Activated CD8-positive, alpha-beta T cell treated with anti-CD3 and anti-CD28 coated beads, Interleukin-2, amount 10 ng/mL, durations not matched to agents 7 days and 5 days (primary cell): ENCODE results near the gene MAP2K5. TPM values are rescaled to one million over a fixed set of nuclear protein-coding genes. Genes with fewer than 3 reads are reported as not detected.

Experiments used
- ATAC-seq: fragments of 150-1000 bp; cut with Tn5 transposase; one replicate; pipeline ENCODE4 v1.10.0; 2021; ENCODE audit warnings: moderate library complexity
- CTCF ChIA-PET: fragments of 350-600 bp; sonication (Branson Sonifier 250); formaldehyde crosslinking; loops from one replicate; lab custom pipeline; 2021; ENCODE audit warnings: antibody characterized with exemption; lab: Charles Lee
- POLR2A ChIA-PET: fragments of 350-600 bp; sonication (Branson Sonifier 250); formaldehyde crosslinking; loops from one replicate; lab custom pipeline; 2021; ENCODE audit warnings: antibody characterized with exemption; lab: Charles Lee
- DNase-seq: peaks from one replicate; pipeline ENCODE4 v3.0.0-alpha.2; 2020
- H3K27ac Mint-ChIP-seq: one replicate; pipeline ENCODE4 v1.8.0; 2021; ENCODE audit warnings: mild to moderate bottlenecking, mixed read lengths
- H3K27me3 Mint-ChIP-seq: one replicate; pipeline ENCODE4 v1.8.0; 2021; ENCODE audit warnings: low read depth, mixed read lengths
- H3K36me3 Mint-ChIP-seq: one replicate; pipeline ENCODE4 v1.8.0; 2021; ENCODE audit warnings: low read depth, mixed read lengths
- H3K4me1 Mint-ChIP-seq: one replicate; pipeline ENCODE4 v1.8.0; 2021; ENCODE audit warnings: low read depth, mixed read lengths
- H3K4me3 Mint-ChIP-seq: one replicate; pipeline ENCODE4 v1.8.0; 2021; ENCODE audit warnings: mild to moderate bottlenecking, mixed read lengths
- H3K9me3 Mint-ChIP-seq: one replicate; pipeline ENCODE4 v1.8.0; 2022; ENCODE audit warnings: mixed read lengths; ENCODE audit not compliant: insufficient read depth
- total RNA-seq, 2 experiments: library from RNA; stranded (reverse); gene quantifications; one replicate each; pipeline ENCODE4 v1.2.3, GENCODE V29; 2021

Gene MAP2K5
- total RNA-seq, 2 experiments from 2014 or later: 18.3 to 20.9 TPM

- Mint-ChIP-seq H3K4me1 (peaks cover 20% of the 10 kb centered on the region), H3K27ac (no peak overlapping the region), H3K4me3 (no peak overlapping the region), H3K36me3 (peaks cover 4% of the 10 kb centered on the region), H3K27me3 (peaks cover 9% of the 10 kb centered on the region), H3K9me3 (no peaks in the 10 kb centered on the region)
- CTCF ChIA-PET: no interaction called here
- no peak for ATAC-seq
- DNase-seq: no peak
- POLR2A ChIA-PET: no interaction called here
These were observed 301.3 kb downstream of the MAP2K5 start for GRCh38 chr15:67843571-67844387.

- POLR2A ChIA-PET: no interaction called here
- Mint-ChIP-seq H3K27ac (no peak overlapping the region), H3K36me3 (no peaks in the 10 kb centered on the region), H3K27me3 (peaks cover 6% of the 10 kb centered on the region), H3K9me3 (no peaks in the 10 kb centered on the region), H3K4me3 (no peak overlapping the region), H3K4me1 (peaks cover 8% of the 10 kb centered on the region)
- no peak for ATAC-seq
- CTCF ChIA-PET: interaction anchor here (0.9 to 2.1 kb wide), 2 partner anchors 8 to 17 kb away, joined by 3 to 8 read pairs; no protein-coding TSS in a partner anchor
- DNase-seq: no peak
These were observed 303.5 kb downstream of the MAP2K5 start for GRCh38 chr15:67845974-67846373.

- ATAC-seq: no peak
These were observed 307.0 kb downstream of the MAP2K5 start for GRCh38 chr15:67849538-67849937.

DNA sequence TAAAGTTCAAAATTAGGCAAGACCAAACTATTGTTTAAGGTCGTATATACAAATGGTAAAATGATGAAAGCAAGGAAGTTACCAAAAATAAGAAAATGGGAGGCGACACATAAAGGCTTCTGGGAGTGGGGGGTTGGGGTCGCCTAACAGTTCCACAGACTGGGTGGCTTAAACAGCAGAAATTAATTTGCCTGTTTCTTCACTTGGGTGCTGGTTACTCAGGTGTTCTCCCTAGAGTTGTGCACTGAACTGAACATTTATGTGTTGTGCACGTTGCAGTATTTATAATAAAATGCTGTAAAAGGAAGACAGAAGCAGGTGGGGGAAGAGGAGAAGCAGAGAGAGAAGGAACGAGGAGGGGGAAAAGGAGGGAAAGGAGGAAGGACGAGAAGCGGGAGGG is 307.8 kb downstream of the MAP2K5 start:
- no peak overlapping the region for H3K27ac Mint-ChIP-seq
- H3K36me3 Mint-ChIP-seq: no peaks in the 10 kb centered on the region
- ChIA-PET POLR2A (no interaction called here), CTCF (no interaction called here)
- no peaks in the 10 kb centered on the region for H3K4me1 Mint-ChIP-seq
- H3K4me3 Mint-ChIP-seq: no peak overlapping the region
- ATAC-seq: no peak
- H3K27me3 Mint-ChIP-seq: peaks cover 6% of the 10 kb centered on the region
- no peaks in the 10 kb centered on the region for H3K9me3 Mint-ChIP-seq
- no peak for DNase-seq

More at GRCh38 chr15:67849538-67849937, 307.0 kb downstream of the MAP2K5 start:
- CTCF ChIA-PET: no interaction called here
- Mint-ChIP-seq H3K27ac (no peak overlapping the region), H3K27me3 (peaks cover 6% of the 10 kb centered on the region), H3K4me1 (no peaks in the 10 kb centered on the region), H3K4me3 (no peak overlapping the region), H3K9me3 (no peaks in the 10 kb centered on the region), H3K36me3 (no peaks in the 10 kb centered on the region)
- DNase-seq: no peak
- POLR2A ChIA-PET: no interaction called here

DNA sequence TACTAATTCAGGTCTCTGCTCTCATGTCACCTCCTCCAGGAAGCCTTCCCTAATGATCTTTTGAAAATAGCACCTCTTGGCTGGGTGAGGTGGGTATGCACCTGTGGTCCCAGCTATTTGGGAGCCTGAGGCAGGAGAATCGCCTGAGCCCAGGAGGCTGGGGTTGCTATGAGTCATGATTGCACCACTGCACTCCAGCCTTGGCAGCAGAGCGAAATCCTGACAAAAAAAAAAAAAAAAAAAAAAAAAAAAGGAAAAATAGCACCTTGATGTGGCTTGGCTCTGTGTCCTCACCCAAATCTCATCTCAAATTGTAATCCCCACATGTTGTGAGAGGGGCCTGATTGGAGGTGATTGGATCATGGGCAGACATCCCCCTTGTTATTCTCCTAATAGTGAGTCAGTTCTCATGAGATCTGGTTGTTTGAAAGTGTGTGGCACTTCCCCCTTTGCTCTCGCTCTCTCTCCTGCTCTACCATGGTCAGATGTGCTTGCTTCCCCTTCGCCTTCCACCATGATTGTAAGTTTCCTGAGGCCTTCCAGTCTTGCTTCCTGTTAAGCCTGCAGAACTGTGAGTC is 308.6 kb downstream of the MAP2K5 start:
- Mint-ChIP-seq H3K27ac (no peak overlapping the region), H3K4me1 (no peaks in the 10 kb centered on the region), H3K27me3 (peaks cover 8% of the 10 kb centered on the region), H3K4me3 (no peak overlapping the region), H3K9me3 (no peaks in the 10 kb centered on the region), H3K36me3 (no peaks in the 10 kb centered on the region)
- ATAC-seq: no peak
- ChIA-PET POLR2A (no interaction called here), CTCF (no interaction called here)
- DNase-seq: no peak

DNA sequence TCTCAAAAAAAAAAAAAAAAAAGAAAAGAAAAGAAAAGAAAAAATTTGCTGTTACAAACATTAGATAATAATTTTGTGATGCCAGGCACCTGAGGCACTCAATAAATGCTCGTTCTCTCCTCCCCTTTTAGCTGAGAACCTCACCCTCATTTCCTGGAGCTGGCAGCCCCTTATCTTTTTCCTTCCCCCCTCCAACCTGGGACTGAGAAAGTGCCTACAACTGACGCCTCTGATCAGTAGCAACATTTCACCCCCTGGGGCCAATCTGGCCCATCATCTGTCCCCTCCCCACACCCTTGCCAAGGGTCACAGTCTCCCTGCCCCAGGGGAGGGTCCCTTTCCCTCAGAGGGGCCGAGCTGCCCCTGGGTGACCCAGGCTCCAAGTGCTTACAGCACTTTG is 309.9 kb downstream of the MAP2K5 start:
- no peaks in the 10 kb centered on the region for H3K36me3 Mint-ChIP-seq
- no peak overlapping the region for H3K4me3 Mint-ChIP-seq
- peaks cover 8% of the 10 kb centered on the region for H3K27me3 Mint-ChIP-seq
- ATAC-seq: no peak
- ChIA-PET CTCF (interaction anchor here (2.0 kb wide), 1 partner anchor 11 kb away, joined by 7 read pairs; no protein-coding TSS in a partner anchor), POLR2A (no interaction called here)
- H3K9me3 Mint-ChIP-seq: no peaks in the 10 kb centered on the region
- no peak for DNase-seq
- H3K4me1 Mint-ChIP-seq: no peaks in the 10 kb centered on the region
- no peak overlapping the region for H3K27ac Mint-ChIP-seq

GRCh38 chr15:67853454-67853853 is 311.0 kb downstream of the MAP2K5 start:
- no peak for ATAC-seq
- ChIA-PET CTCF (interaction anchor here (1.0 to 2.0 kb wide), 3 partner anchors 8 to 614 kb away, joined by 3 to 7 read pairs (median 3); no protein-coding TSS in a partner anchor), POLR2A (no interaction called here)
- H3K27me3 Mint-ChIP-seq: peaks cover 2% of the 10 kb centered on the region
- DNase-seq: no peak
- H3K4me3 Mint-ChIP-seq: no peak overlapping the region
- no peak overlapping the region for H3K27ac Mint-ChIP-seq
- H3K9me3 Mint-ChIP-seq: no peaks in the 10 kb centered on the region
- no peaks in the 10 kb centered on the region for H3K36me3 Mint-ChIP-seq
- no peaks in the 10 kb centered on the region for H3K4me1 Mint-ChIP-seq

DNA sequence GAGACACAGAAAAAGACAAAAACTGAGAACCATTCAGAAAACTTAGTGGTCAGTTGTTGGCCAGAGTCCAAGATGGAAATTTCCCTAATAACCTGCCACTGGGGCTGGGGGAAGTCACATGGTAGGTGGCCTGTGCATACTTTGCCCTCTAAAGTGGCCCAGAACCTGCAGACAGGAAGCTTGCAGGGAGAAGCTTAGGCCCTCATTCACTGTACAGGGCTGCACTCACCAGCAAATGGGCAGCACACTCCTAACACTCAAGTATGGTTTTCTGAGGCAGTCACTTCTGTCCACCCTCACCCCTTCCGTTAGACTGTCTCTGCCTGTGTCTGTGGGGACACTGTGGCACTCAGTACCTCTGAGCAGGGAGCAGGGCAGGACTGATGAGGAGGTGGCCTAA is 311.9 kb downstream of the MAP2K5 start:
- POLR2A ChIA-PET: no interaction called here
- Mint-ChIP-seq H3K36me3 (no peaks in the 10 kb centered on the region), H3K27me3 (peaks cover 2% of the 10 kb centered on the region), H3K9me3 (no peaks in the 10 kb centered on the region), H3K4me3 (no peak overlapping the region), H3K4me1 (no peaks in the 10 kb centered on the region), H3K27ac (no peak overlapping the region)
- ATAC-seq (no peak), DNase-seq (no peak)
- CTCF ChIA-PET: interaction anchor here (1.0 to 2.0 kb wide), 3 partner anchors 9 to 614 kb away, joined by 3 to 7 read pairs (median 3); no protein-coding TSS in a partner anchor

DNA sequence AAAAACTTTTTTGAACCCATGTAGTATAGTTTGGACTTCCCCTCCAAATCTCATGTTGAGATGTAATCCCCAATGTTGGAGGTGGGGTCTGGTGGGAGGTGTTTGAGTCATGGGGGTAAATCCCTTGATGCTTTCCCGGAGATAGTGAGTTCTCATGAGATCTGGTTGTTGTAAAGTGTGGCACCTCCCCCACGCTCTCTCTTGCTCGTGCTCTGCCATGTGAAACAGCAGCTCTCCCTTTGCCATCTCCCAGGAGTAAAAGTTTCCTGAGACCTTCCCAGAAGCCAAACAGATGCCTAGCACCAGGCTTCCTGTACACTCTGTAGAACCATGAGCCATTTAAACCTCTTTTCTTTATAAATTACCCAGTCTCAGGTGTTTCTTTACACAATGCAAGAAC is 313.3 kb downstream of the MAP2K5 start:
- POLR2A ChIA-PET: interaction anchor here (0.7 kb wide), 1 partner anchor 322 kb away, joined by 3 read pairs; no protein-coding TSS in a partner anchor
- no peaks in the 10 kb centered on the region for H3K9me3 Mint-ChIP-seq
- CTCF ChIA-PET: no interaction called here
- H3K4me3 Mint-ChIP-seq: no peak overlapping the region
- peaks cover 7% of the 10 kb centered on the region for H3K27me3 Mint-ChIP-seq
- no peak for ATAC-seq
- H3K4me1 Mint-ChIP-seq: no peaks in the 10 kb centered on the region
- no peak overlapping the region for H3K27ac Mint-ChIP-seq
- DNase-seq: no peak
- H3K36me3 Mint-ChIP-seq: no peaks in the 10 kb centered on the region

Other genes starting within 250 kb of the MAP2K5 start
- 1 to 10 TPM; 5.4 to 5.7 TPM for gene C15orf61, start 21.6 kb upstream of the MAP2K5 start, total RNA-seq